Neural crest cell (in vitro differentiated cells): Measurements from ENCODE around the gene TMEM106C. TPM values are rescaled to one million over a fixed set of nuclear protein-coding genes. Genes with fewer than 3 reads are reported as not detected.

Experiments used
- DNase-seq: peaks from one replicate; pipeline ENCODE4 v3.0.0; 2021; ENCODE audit warnings: low read depth, mixed read lengths, low spot score
- H3K27ac Mint-ChIP-seq: one replicate; pipeline ENCODE4 v1.8.0; 2021; ENCODE audit warnings: mild to moderate bottlenecking, mixed read lengths; ENCODE audit not compliant: unreplicated experiment
- H3K27me3 Mint-ChIP-seq: 2 replicates; pipeline ENCODE4 v1.8.0; 2021; ENCODE audit warnings: low read depth, mild to moderate bottlenecking, mixed read lengths
- H3K36me3 Mint-ChIP-seq: 2 replicates; pipeline ENCODE4 v1.8.0; 2021; ENCODE audit warnings: low read depth, mild to moderate bottlenecking, mixed read lengths
- H3K4me1 Mint-ChIP-seq: 2 replicates; pipeline ENCODE4 v1.8.0; 2021; ENCODE audit warnings: mixed read lengths
- H3K4me3 Mint-ChIP-seq: one replicate; pipeline ENCODE4 v1.8.0; 2021; ENCODE audit warnings: mild to moderate bottlenecking, mixed read lengths
- H3K9me3 Mint-ChIP-seq: 2 replicates; pipeline ENCODE4 v1.8.0; 2021; ENCODE audit warnings: mixed read lengths
- total RNA-seq: library from RNA; stranded (reverse); gene quantifications from 2 replicates; pipeline ENCODE4 v1.2.1, GENCODE V29; 2021
- TF ChIP-seq, protein P1 (sequence below): fragments of 200-600 bp; sonication (generic); conservative IDR thresholded peaks from 2 replicates; pipeline ENCODE4 v1.5.0; 2021; ENCODE audit warnings: antibody characterized with exemption, mild to moderate bottlenecking

Gene TMEM106C
- total RNA-seq, 1 donor from 2014 or later, result 159 TPM

DNA sequence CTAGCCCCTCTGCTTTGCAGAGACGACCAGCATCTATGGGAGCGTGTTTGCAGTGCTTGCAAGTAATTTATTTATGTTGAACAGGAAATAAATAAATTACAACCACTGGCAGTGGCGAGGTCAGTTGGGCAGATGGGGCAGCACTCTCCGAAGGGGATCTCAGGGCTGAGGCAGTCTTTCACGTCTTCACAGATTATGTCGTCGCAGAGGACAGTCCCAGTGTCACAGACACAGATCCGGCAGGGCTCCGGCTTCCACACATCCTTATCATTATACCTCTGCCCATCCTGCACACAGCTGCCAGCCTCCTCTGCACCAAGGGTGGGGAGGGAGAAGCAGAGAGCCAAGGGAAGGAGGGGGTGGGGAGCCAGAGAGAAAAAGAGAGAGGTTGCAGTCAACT, 36.4 kb downstream of the TMEM106C start:
- peaks cover 4% of the 10 kb centered on the region for H3K36me3 Mint-ChIP-seq
- no peak for DNase-seq
- TF ChIP-seq, protein P1, sequence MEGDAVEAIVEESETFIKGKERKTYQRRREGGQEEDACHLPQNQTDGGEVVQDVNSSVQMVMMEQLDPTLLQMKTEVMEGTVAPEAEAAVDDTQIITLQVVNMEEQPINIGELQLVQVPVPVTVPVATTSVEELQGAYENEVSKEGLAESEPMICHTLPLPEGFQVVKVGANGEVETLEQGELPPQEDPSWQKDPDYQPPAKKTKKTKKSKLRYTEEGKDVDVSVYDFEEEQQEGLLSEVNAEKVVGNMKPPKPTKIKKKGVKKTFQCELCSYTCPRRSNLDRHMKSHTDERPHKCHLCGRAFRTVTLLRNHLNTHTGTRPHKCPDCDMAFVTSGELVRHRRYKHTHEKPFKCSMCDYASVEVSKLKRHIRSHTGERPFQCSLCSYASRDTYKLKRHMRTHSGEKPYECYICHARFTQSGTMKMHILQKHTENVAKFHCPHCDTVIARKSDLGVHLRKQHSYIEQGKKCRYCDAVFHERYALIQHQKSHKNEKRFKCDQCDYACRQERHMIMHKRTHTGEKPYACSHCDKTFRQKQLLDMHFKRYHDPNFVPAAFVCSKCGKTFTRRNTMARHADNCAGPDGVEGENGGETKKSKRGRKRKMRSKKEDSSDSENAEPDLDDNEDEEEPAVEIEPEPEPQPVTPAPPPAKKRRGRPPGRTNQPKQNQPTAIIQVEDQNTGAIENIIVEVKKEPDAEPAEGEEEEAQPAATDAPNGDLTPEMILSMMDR, result no peak
- peaks cover 26% of the 10 kb centered on the region for H3K27me3 Mint-ChIP-seq
- no peak overlapping the region for H3K27ac Mint-ChIP-seq
- H3K9me3 Mint-ChIP-seq, result no peaks in the 10 kb centered on the region
- H3K4me1 Mint-ChIP-seq, result peaks cover 48% of the 10 kb centered on the region
- H3K4me3 Mint-ChIP-seq, result no peak overlapping the region

DNA sequence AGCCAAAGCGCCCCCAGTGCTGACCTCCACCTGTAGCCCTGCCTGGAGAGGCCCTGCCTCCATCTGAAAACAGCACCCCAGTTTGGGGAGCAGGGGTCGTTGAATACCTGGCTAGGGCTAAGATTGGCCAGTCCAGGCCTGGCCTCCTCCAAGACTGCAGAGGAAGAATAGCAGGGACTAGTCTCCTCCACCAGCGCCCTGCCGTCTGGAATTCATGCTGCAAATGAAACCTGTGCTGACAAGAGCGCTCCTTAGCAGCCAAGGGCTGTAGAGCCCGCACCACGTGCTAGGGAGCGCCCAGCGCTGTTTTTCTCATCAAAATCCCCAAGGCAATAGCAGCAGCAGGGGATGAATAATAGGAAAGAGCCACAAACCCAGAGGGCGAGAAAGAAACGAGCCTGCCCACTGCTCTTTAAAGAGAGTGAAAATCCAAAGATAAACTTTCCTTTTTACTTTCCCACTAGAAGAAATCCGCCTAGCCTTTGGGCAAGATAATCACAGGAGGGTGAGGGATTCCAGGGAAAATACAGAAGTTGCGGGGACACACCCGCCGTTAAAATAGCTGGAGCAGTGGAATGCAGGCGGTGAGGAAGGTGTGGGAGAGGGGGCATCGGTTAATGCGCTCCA, 37.6 kb downstream of the TMEM106C start:
- peaks cover 56% of the 10 kb centered on the region for H3K4me1 Mint-ChIP-seq
- DNase-seq, result no peak
- TF ChIP-seq, protein P1, result no peak
- H3K4me3 Mint-ChIP-seq, result peak overlapping the region; percentile 98
- no peaks in the 10 kb centered on the region for H3K36me3 Mint-ChIP-seq
- no peak overlapping the region for H3K27ac Mint-ChIP-seq
- peaks cover 35% of the 10 kb centered on the region for H3K27me3 Mint-ChIP-seq
- H3K9me3 Mint-ChIP-seq, result no peaks in the 10 kb centered on the region

DNA sequence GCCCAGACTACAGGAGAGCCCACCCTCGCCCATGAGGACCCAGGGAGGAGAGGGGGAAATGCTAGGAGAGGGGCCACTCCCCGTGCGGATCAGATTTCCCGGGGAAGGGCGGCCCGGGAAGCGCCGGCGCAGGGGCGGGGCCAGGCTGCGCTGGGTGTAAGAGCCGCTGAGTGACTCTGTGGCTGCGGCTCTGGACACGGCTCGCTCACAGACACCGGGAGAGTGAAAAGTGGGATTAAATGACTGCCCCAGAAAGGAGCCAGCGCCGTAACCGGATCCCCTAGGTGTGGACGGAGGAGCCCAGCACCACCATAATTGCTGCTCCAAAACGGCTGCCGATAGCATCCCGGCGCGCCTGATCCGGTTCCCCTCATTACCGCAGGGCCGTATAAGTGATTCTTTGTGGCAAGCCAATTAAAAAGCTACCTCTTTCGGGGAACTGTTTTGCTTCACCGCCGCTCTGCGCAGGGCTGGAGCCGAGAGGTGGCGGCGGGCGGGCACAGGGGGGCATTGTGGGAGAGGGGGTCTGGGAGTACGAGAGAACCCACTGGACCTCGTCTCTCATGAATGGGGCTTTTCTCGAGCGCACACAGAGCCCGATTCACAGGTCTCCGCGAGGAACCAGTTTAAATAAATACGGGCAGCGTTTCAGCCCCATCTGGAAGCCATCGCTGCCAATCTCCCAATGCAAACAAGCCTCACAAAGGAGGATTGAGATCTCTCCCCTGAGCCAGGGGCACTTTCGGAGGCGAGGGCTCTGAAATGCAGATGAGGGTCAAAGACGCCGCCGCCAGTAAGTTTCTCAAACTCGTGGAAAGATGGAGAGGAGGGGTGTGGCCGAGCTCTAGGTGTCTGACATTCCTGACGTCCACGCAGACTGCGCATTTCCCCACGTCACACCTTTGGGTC, 38.4 kb downstream of the TMEM106C start:
- Mint-ChIP-seq H3K4me3 (peak overlapping the region; percentile 98), H3K27me3 (peaks cover 40% of the 10 kb centered on the region), H3K27ac (peak overlapping the region; percentile 97), H3K36me3 (no peaks in the 10 kb centered on the region), H3K4me1 (peaks cover 56% of the 10 kb centered on the region), H3K9me3 (no peaks in the 10 kb centered on the region)
- TF ChIP-seq, protein P1, result no peak
- DNase-seq, result peak; percentile 56

DNA sequence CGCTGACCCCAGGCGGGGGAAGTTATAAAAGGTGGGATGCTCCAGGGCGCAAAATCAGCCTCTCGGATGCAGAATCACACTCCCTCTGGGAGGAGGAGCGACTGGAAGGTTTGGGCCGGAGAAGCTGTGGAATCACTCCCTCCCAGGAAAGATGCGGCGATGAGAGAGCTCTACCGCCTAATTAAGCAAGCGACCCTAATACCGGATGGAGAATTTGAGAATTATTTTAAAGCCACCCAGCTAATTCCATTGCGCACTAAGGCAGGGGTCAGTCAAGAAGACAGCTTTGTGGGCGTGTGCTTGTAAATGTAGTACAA, 39.0 kb downstream of the TMEM106C start:
- H3K4me1 Mint-ChIP-seq, result peaks cover 62% of the 10 kb centered on the region
- TF ChIP-seq, protein P1, result no peak
- H3K4me3 Mint-ChIP-seq, result peak overlapping the region; percentile 98
- peaks cover 46% of the 10 kb centered on the region for H3K27me3 Mint-ChIP-seq
- no peaks in the 10 kb centered on the region for H3K9me3 Mint-ChIP-seq
- no peaks in the 10 kb centered on the region for H3K36me3 Mint-ChIP-seq
- DNase-seq, result no peak
- H3K27ac Mint-ChIP-seq, result peak overlapping the region; percentile 97

DNA sequence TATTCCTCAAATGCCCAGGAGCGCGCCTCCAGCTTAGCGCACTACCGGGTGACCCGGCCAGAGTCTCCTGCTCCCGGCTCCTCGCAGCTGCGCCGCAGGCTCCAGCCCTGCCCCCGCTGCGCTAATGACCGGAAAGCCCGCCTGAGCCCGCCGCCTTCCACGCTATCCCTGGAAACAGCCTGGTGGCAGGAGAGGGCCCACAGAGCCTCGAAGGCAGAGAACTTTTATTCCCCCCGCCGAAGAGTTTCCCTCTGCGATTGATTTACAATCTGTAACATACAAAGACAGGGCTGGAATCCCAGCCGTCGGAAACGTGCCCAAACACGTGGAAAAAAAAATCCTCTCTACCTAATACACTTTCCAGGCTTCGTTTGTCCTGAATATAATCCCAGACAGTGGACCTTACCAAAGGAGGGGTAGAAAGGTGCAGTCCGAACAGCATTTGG, 39.4 kb downstream of the TMEM106C start:
- Mint-ChIP-seq H3K4me3 (peak overlapping the region; percentile 98), H3K4me1 (peaks cover 64% of the 10 kb centered on the region), H3K27me3 (peaks cover 47% of the 10 kb centered on the region), H3K9me3 (no peaks in the 10 kb centered on the region), H3K36me3 (no peaks in the 10 kb centered on the region), H3K27ac (peak overlapping the region; percentile 97)
- TF ChIP-seq, protein P1, result no peak
- DNase-seq, result peak; percentile 55
